Adrenal gland (tissue), 12 donors: ENCODE results near the gene ITGAV. TPM values are rescaled to one million over a fixed set of nuclear protein-coding genes. Genes with fewer than 3 reads are reported as not detected.

ENCODE experiments used
- DNase-seq, 7 donors: peaks; one replicate each; pipeline ENCODE4 v3.0.0-alpha.2; 2019 to 2020
- H3K27ac ChIP-seq, 5 donors: fragments of 200-600 bp; sonication (generic) in 4 of 5; 1 replicate in 3 of 5; 2 replicates in 2 of 5; pipeline versions ENCODE4 v1.5.1 to v1.8.0; 2016 to 2020; ENCODE audit warnings: mild to moderate bottlenecking in 1 of 5
- H3K27me3 ChIP-seq: fragments of 200-600 bp; 2 replicates; pipeline ENCODE4 v1.8.0; 2021
- H3K36me3 ChIP-seq, 2 donors: fragments of 200-600 bp; replicated peaks in 1 of 2; 1 replicate in 1 of 2; 2 replicates in 1 of 2; pipeline versions ENCODE4 v1.5.1 to v1.8.0; 2018 to 2022
- H3K4me1 ChIP-seq, 2 donors: fragments of 200-600 bp; replicated peaks in 1 of 2; 1 replicate in 1 of 2; 2 replicates in 1 of 2; pipeline versions ENCODE4 v1.5.1 to v1.8.0; 2018 to 2021
- H3K4me3 ChIP-seq, 4 donors: fragments of 200-600 bp; sonication (generic) in 3 of 4; one replicate each; pipeline ENCODE4 v1.5.1; 2016 to 2018
- H3K9me3 ChIP-seq, 3 donors: fragments of 200-600 bp; sonication (generic) in 1 of 3; replicated peaks in 1 of 3; 1 replicate in 2 of 3; 2 replicates in 1 of 3; pipeline versions ENCODE4 v1.5.1 to v1.8.0; 2016 to 2021
- CTCF ChIP-seq, 6 experiments: fragments of 450-650 bp in 4 of 6; fragments of 200-600 bp in 2 of 6; sonication (generic) in 1 of 6; IDR thresholded peaks; 1 replicate in 5 of 6; 2 replicates in 1 of 6; pipeline versions ENCODE4 v1.5.1 to v1.8.0; 2016 to 2021; ENCODE audit warnings: antibody characterized with exemption in 6 of 6, mild to moderate bottlenecking in 2 of 6, moderate library complexity in 1 of 6
- POLR2A ChIP-seq, 2 donors: fragments of 450-650 bp; IDR thresholded peaks; one replicate each; pipeline ENCODE4 v1.6.1; 2017; ENCODE audit warnings: antibody characterized with exemption in 2 of 2, mild to moderate bottlenecking in 2 of 2, moderate library complexity in 1 of 2
- WGBS, 4 donors: extraction: QIAGEN DNeasy Blood & Tissue Kit in 2 of 4; methylation state at CpG; one replicate each; pipeline versions ENCODE4 v1.1.5 to v1.1.7; 2013 to 2017; 5-methylcytosine and 5-hydroxymethylcytosine counted together
- intact Hi-C, 2 donors: fragments of 100-400 bp; cut with DNase I; formaldehyde crosslinking; loops; one replicate each; pipeline versions ENCODE4 v1.14.1 to v1.15.0; 2022 to 2023
- polyA plus RNA-seq, 3 donors: library from polyadenylated mRNA; stranded (reverse); fragments of 200-250 nt in 2 of 3; fragments of 350-450 nt in 1 of 3; fragmentation: Illumina TruSeq in 1 of 3; extraction: RNeasy Lipid Tissue Mini Kit (QIAGEN cat#74804) in 1 of 3; gene quantifications; one replicate each; pipeline ENCODE4 v1.2.3, GENCODE V29; 2013 to 2014
- total RNA-seq, 9 donors: library from RNA; depleted of rRNA in 4 of 9; stranded (reverse); fragments of >200 nt in 4 of 9; fragments of 120-200 nt in 1 of 9; fragmentation: NEBNext Ultra II Directional in 1 of 9; extraction: Animal tissue kit (Norgen Biotek cat#: 25700) in 1 of 9; gene quantifications; one replicate each; pipeline versions ENCODE4 v1.1.0 to v1.2.4, GENCODE V29; 2013 to 2023
- donor health status: healthy with polysubstance abuse.
- donor health status: Bipolar disorder and iron deficiency.
- donor health status: DM: yes; HTN: yes; CAD: no.
- donor health status: DM: no; HTN: no; CAD: no.
- donor health status: DM: no; HTN: no; CAD: no.
- donor health status: DM: yes; HTN: yes; CAD: no.

ITGAV gene
- total and polyA plus RNA-seq, 12 donors = 8.9 to 214 (median 112) TPM

- no peak overlapping the region for H3K4me3 ChIP-seq
- H3K9me3 ChIP-seq = no peaks in the 10 kb centered on the region
- intact Hi-C loops = no loop called here
- 48 to 67% (median 57%) methylated on average over 4 of the region's 4 CpGs for WGBS, 4 donors
- no peak overlapping the region for H3K27ac ChIP-seq
- no peaks in the 10 kb centered on the region for H3K27me3 ChIP-seq
- DNase-seq = no peak
- TF ChIP-seq POLR2A (IDR thresholded peaks at IDR 0.05) (no peak), CTCF (IDR thresholded peaks at IDR 0.05) (no peak)
- H3K36me3 ChIP-seq = no peaks in the 10 kb centered on the region
- peaks cover 4 to 19% of the 10 kb centered on the region in 2 donors for H3K4me1 ChIP-seq
Measured at GRCh38 chr2:186696804-186697203, 106.9 kb downstream of the ITGAV start.

- no peak overlapping the region for H3K4me3 ChIP-seq
- intact Hi-C loops = no loop called here
- H3K4me1 ChIP-seq = peaks cover 4 to 19% of the 10 kb centered on the region in 2 donors
- H3K9me3 ChIP-seq = no peaks in the 10 kb centered on the region
- no peaks in the 10 kb centered on the region for H3K27me3 ChIP-seq
- H3K27ac ChIP-seq = no peak overlapping the region
- TF ChIP-seq CTCF (IDR thresholded peaks at IDR 0.05) (no peak), POLR2A (IDR thresholded peaks at IDR 0.05) (no peak)
- DNase-seq = no peak
- 82 to 90% (median 88%) methylated on average over 1 of the region's 1 CpG for WGBS, 4 donors
- no peaks in the 10 kb centered on the region for H3K36me3 ChIP-seq
Measured at GRCh38 chr2:186697536-186697935, 107.7 kb downstream of the ITGAV start.

GRCh38 chr2:186699742-186700141 lies 109.9 kb downstream of the ITGAV start:
- TF ChIP-seq CTCF (IDR thresholded peaks at IDR 0.05) = no peak
- no peak for TF ChIP-seq POLR2A (IDR thresholded peaks at IDR 0.05)
- intact Hi-C loops = no loop called here

GRCh38 chr2:186702006-186702405 lies 112.2 kb downstream of the ITGAV start:
- Histone ChIP-seq H3K9me3 (no peaks in the 10 kb centered on the region), H3K27me3 (no peaks in the 10 kb centered on the region), H3K36me3 (no peaks in the 10 kb centered on the region), H3K27ac (no peak overlapping the region), H3K4me1 (no peaks in the 10 kb centered on the region), H3K4me3 (no peak overlapping the region)
- TF ChIP-seq CTCF (IDR thresholded peaks at IDR 0.05) (no peak), POLR2A (IDR thresholded peaks at IDR 0.05) (no peak)
- DNase-seq = no peak
- 94 to 97% (median 96%) methylated on average over 2 of the region's 2 CpGs for WGBS, 4 donors
- intact Hi-C loops = no loop called here

More at GRCh38 chr2:186699742-186700141, 109.9 kb downstream of the ITGAV start:
- Histone ChIP-seq H3K4me1 (peaks cover 3 to 13% of the 10 kb centered on the region in 2 donors), H3K27me3 (no peaks in the 10 kb centered on the region), H3K9me3 (no peaks in the 10 kb centered on the region), H3K36me3 (no peaks in the 10 kb centered on the region), H3K4me3 (no peak overlapping the region), H3K27ac (no peak overlapping the region)
- no peak for DNase-seq
